Chondrocyte (in vitro differentiated cells): ENCODE measurements around the gene APAF1. TPM values are rescaled to one million over a fixed set of nuclear protein-coding genes. Genes with fewer than 3 reads are reported as not detected.

Experiments
- DNase-seq: peaks from one replicate; pipeline ENCODE4 v3.0.0; 2021; ENCODE audit warnings: mixed read lengths, low spot score
- H3K27ac Mint-ChIP-seq: one replicate; pipeline ENCODE4 v1.8.0; 2021; ENCODE audit warnings: mild to moderate bottlenecking, moderate library complexity, mixed read lengths; ENCODE audit not compliant: unreplicated experiment
- H3K27me3 Mint-ChIP-seq: 2 replicates; pipeline ENCODE4 v1.8.0; 2021; ENCODE audit warnings: low read depth, mixed read lengths
- H3K36me3 Mint-ChIP-seq: 2 replicates; pipeline ENCODE4 v1.8.0; 2021; ENCODE audit warnings: low read depth, mixed read lengths
- H3K4me1 Mint-ChIP-seq: 2 replicates; pipeline ENCODE4 v1.8.0; 2021; ENCODE audit warnings: low read depth, mild to moderate bottlenecking, mixed read lengths
- H3K4me3 Mint-ChIP-seq: one replicate; pipeline ENCODE4 v1.8.0; 2021; ENCODE audit warnings: mild to moderate bottlenecking, moderate library complexity, mixed read lengths; ENCODE audit not compliant: unreplicated experiment
- H3K9me3 Mint-ChIP-seq: 2 replicates; pipeline ENCODE4 v1.8.0; 2021; ENCODE audit warnings: low read depth, mixed read lengths
- total RNA-seq: library from RNA; stranded (reverse); gene quantifications from 3 replicates; pipeline ENCODE4 v1.2.1, GENCODE V29; 2021
- TF ChIP-seq, protein P1 (sequence below): fragments of 200-600 bp; sonication (generic); IDR thresholded peaks from 2 replicates; pipeline ENCODE4 v1.5.0; 2021; ENCODE audit warnings: antibody characterized with exemption, mild to moderate bottlenecking, moderate library complexity

Gene APAF1
- total RNA-seq, 1 donor from 2014 or later, result 19.2 TPM

DNA sequence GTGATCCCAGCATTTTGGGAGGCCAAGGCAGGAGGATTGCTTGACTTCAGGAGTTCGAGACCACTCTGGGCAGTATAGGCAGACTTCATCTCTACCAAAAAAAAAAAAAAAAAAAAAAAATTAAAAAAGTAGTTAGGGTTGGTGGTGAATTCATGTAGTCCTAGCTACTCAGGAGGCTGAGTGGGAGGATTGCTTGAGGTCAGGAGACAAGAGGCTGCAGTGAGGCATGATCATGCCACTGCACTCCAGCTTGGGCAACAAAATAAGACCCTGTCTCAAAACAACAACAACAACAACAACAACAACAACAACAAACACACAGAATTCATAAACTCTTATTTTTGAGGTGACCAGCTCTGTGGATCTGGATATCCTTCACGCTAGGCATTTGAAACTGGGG lies 34.5 kb upstream of the APAF1 start:
- TF ChIP-seq, protein P1, sequence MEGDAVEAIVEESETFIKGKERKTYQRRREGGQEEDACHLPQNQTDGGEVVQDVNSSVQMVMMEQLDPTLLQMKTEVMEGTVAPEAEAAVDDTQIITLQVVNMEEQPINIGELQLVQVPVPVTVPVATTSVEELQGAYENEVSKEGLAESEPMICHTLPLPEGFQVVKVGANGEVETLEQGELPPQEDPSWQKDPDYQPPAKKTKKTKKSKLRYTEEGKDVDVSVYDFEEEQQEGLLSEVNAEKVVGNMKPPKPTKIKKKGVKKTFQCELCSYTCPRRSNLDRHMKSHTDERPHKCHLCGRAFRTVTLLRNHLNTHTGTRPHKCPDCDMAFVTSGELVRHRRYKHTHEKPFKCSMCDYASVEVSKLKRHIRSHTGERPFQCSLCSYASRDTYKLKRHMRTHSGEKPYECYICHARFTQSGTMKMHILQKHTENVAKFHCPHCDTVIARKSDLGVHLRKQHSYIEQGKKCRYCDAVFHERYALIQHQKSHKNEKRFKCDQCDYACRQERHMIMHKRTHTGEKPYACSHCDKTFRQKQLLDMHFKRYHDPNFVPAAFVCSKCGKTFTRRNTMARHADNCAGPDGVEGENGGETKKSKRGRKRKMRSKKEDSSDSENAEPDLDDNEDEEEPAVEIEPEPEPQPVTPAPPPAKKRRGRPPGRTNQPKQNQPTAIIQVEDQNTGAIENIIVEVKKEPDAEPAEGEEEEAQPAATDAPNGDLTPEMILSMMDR, result no peak
- peaks cover 4% of the 10 kb centered on the region for H3K36me3 Mint-ChIP-seq
- no peak for DNase-seq

DNA sequence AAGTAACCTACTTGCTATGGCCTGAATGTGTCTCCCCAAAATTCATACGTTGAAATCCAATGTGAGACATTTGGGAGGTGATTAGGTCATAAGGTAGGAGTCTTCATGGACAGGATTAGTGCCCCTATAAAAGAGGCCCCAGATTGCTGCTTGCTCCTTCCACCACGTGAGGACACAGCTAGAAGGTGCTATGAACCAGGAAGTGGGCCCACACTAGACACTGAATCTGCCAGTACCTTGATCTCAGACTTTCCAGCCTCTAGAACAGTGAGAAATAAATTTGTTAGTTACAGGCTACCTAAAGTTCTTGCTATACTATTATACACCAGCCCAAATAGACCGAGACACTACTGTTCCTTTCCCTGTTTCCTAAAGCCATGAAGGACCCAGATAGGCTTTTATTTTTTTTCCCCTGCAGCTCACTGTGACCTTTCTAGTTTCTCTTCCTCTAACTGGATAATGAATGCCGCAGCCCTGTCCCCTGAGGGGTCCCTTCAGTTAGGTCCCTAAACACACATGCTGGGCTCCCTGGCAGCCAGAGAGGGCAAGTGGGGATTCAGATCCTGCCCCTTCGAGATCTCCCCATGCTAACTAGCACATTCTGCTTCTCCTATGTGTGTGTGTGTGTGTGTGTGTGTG lies 32.3 kb upstream of the APAF1 start:
- H3K27me3 Mint-ChIP-seq, result no peaks in the 10 kb centered on the region
- H3K9me3 Mint-ChIP-seq, result peaks cover 4% of the 10 kb centered on the region
- no peak overlapping the region for H3K27ac Mint-ChIP-seq
- DNase-seq, result no peak
- peaks cover 8% of the 10 kb centered on the region for H3K36me3 Mint-ChIP-seq
- H3K4me1 Mint-ChIP-seq, result no peaks in the 10 kb centered on the region
- TF ChIP-seq, protein P1, result no peak
- no peak overlapping the region for H3K4me3 Mint-ChIP-seq

More for the DNA sequence above, 34.5 kb upstream of the APAF1 start:
- no peaks in the 10 kb centered on the region for H3K9me3 Mint-ChIP-seq
- no peak overlapping the region for H3K4me3 Mint-ChIP-seq
- H3K4me1 Mint-ChIP-seq, result no peaks in the 10 kb centered on the region
- H3K27ac Mint-ChIP-seq, result no peak overlapping the region
- no peaks in the 10 kb centered on the region for H3K27me3 Mint-ChIP-seq

DNA sequence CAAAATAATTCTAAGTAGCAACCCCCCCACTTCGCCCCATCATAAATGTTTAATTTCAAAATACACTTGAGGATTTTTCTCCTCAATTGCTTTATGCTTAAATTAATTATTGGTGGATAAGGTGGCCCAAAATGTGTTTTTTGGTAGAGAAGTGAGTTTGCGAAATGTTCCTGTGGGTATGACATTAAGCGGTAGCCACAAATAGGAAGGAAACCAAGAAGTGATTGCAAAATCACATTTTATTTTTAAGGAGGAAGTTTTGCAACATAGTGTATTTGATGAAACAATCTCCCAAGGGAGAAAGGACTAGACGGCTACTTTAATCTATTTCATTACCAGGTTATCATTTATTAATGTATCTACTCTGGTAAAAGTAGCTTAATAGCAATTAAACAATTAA lies 26.1 kb upstream of the APAF1 start:
- Mint-ChIP-seq H3K4me3 (no peak overlapping the region), H3K36me3 (peaks cover 5% of the 10 kb centered on the region), H3K27ac (no peak overlapping the region), H3K27me3 (no peaks in the 10 kb centered on the region), H3K9me3 (peaks cover 4% of the 10 kb centered on the region), H3K4me1 (no peaks in the 10 kb centered on the region)
- TF ChIP-seq, protein P1, result no peak
- DNase-seq, result no peak

DNA sequence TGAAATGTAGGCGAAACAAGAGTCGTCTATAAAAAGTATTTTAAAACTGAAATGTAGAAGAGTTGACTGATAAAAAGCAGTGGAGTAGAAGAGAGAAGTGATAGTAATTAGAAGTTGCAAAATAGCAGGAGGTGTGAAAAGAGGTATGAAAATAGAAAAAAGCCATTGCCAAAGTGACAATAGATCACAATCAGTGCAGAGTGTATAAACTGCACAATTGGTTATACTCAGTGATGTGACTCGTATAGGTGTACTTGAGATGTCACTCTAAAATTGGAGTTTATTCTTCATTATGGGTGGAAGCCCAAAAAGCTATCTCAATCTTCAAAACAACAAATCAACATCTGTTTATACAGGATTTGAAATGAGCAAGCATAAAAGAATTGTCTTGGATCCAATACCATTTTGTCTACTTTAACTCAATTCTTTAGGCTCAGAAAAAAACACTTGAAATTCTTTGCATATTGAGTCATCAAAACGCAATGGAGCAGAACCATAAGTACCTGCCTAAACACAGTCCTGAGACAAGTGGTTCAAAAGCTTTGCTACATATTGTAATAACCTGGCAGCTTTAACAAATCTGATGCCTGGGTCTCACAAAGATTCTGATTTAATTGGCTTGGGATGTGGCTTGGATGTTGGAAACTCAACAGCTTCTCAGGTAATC lies 9.3 kb upstream of the APAF1 start:
- H3K4me1 Mint-ChIP-seq, result peaks cover 21% of the 10 kb centered on the region
- no peaks in the 10 kb centered on the region for H3K27me3 Mint-ChIP-seq
- no peak overlapping the region for H3K27ac Mint-ChIP-seq
- H3K36me3 Mint-ChIP-seq, result peaks cover 2% of the 10 kb centered on the region
- TF ChIP-seq, protein P1, result no peak
- no peaks in the 10 kb centered on the region for H3K9me3 Mint-ChIP-seq
- DNase-seq, result no peak
- no peak overlapping the region for H3K4me3 Mint-ChIP-seq

DNA sequence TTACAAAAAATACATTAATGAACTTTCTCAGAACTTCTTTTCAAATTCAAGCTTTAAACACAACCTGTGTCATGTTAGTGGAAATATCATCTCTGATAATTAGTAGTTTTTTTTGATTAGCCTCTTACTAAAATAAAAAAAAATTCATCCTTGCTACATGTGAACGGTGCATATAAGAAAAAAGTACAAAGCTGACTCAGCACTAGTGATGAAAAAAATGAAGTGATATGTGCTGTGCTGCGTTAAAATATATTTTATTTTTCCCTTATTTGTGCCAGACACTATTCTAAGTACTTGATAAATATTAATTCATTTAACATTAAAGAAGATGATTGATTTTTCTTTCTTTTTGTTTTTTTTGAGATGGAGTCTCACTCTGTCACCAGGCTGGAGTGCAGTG lies 8.0 kb upstream of the APAF1 start:
- H3K36me3 Mint-ChIP-seq, result peaks cover 4% of the 10 kb centered on the region
- H3K4me1 Mint-ChIP-seq, result peaks cover 31% of the 10 kb centered on the region
- H3K27ac Mint-ChIP-seq, result no peak overlapping the region

More for the DNA sequence above, 8.0 kb upstream of the APAF1 start:
- no peak for DNase-seq
- TF ChIP-seq, protein P1, result no peak
- H3K27me3 Mint-ChIP-seq, result no peaks in the 10 kb centered on the region
- H3K4me3 Mint-ChIP-seq, result no peak overlapping the region
- no peaks in the 10 kb centered on the region for H3K9me3 Mint-ChIP-seq
